ENCODE data around the gene ARMC2. TPM values are rescaled to one million over a fixed set of nuclear protein-coding genes. Genes with fewer than 3 reads are reported as not detected.

ARMC2 gene
- total RNA-seq, 2 experiments from 2014 or later, result 12.2 to 15.3 TPM

DNA sequence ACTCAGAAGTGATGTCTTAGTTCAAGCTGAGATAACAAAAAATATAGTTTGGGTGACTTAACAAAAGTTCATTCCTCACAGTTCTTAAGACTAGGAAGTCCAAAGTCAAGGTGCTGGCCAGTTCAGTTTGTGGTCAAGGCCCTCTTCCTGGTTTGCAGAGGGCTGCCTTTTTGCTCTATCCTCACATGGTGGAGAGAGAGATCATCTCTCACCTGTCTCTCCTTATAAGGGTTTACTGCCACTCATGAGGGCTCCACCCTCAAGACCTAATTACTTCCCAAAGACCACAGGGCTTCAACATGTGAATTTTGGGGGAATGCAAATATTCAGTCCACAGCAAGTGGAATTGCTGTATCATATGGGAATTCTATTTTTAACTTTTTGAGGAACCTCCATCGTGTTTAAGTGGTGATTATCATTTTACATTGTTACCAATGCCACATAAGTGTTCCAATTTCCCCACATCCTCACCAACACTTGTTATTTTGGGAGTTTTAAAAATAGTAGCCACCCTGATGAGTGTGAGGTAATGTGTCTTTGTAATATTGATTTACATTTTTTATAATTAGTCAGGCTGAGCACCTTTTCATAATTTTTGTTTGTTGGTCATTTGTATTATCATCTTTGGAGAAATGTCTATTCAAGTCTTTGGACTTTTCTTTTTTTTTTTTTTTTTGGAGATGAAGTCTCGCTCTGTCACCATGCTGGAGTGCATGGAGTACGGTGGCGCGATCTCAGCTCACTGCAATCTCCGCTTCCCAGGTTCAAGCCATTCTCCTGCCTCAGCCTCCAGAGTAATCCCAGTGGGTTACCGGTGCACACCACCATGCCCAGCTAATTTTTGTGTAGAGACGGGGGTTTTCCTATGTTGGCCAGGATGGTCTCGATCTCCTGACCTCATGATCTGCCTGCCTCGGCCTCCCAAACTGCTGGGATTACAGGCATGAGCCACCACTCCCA, 134.2 kb downstream of the ARMC2 start:
- POLR2A ChIA-PET, result no interaction called here
- no peak for DNase-seq
- peaks cover 3% of the 10 kb centered on the region for H3K9me3 Mint-ChIP-seq
- no peak for ATAC-seq (ENCODE audit: low read depth)
- H3K4me1 Mint-ChIP-seq, result peaks cover 4% of the 10 kb centered on the region
- no peak overlapping the region for H3K27ac Mint-ChIP-seq
- H3K36me3 Mint-ChIP-seq, result peaks cover 33% of the 10 kb centered on the region
- H3K4me3 Mint-ChIP-seq, result no peak overlapping the region
- H3K27me3 Mint-ChIP-seq, result no peaks in the 10 kb centered on the region

DNA sequence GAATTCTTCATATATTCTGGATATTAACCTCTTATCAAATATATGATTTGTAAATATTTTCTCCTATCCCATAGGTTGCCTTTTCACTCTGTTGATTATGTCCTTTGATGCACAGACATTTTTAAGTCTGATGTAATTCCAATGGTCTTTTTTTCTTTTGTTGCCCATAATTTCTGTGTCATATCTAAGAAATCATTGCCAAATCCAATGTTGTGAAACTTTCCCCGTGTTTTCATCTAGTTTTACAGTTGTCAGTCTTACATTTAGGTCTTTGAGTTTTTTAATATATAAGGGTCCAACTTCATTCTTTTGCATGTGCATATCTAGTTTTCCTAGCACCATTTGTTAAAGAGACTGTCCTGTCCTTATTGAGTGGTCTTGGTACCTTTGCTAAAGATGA, 134.9 kb downstream of the ARMC2 start:
- H3K4me3 Mint-ChIP-seq, result no peak overlapping the region
- H3K36me3 Mint-ChIP-seq, result peaks cover 38% of the 10 kb centered on the region
- no peak overlapping the region for H3K27ac Mint-ChIP-seq
- POLR2A ChIA-PET, result no interaction called here
- no peaks in the 10 kb centered on the region for H3K27me3 Mint-ChIP-seq
- DNase-seq (no peak), ATAC-seq (ENCODE audit: low read depth) (no peak)
- peaks cover 3% of the 10 kb centered on the region for H3K9me3 Mint-ChIP-seq
- H3K4me1 Mint-ChIP-seq, result peaks cover 4% of the 10 kb centered on the region

GRCh38 chr6:108985301-108985700, 137.1 kb downstream of the ARMC2 start:
- Mint-ChIP-seq H3K27me3 (no peaks in the 10 kb centered on the region), H3K4me3 (no peak overlapping the region), H3K36me3 (peaks cover 44% of the 10 kb centered on the region), H3K27ac (no peak overlapping the region), H3K9me3 (no peaks in the 10 kb centered on the region), H3K4me1 (peaks cover 2% of the 10 kb centered on the region)
- DNase-seq (no peak), ATAC-seq (ENCODE audit: low read depth) (no peak)
- POLR2A ChIA-PET, result no interaction called here

DNA sequence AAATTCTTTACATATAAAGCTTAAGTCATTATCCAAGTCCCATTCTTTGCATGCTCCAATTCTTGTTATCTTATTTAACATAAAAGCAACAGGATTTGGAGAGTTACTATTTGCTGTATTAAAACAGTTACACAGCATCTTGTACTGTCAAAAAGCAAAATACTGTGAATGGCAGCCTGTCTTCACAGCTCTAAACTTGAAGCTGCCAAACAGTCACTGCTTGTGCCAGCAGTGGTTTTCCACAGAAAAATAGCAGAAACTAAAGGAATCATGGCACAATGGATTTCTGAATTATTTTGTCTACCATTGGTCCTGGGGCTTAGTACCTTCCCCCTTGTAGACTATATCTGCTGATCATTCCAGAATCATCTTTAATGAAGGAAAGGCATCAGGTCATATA, 138.9 kb downstream of the ARMC2 start:
- ATAC-seq (ENCODE audit: low read depth), result no peak
- Mint-ChIP-seq H3K4me1 (peaks cover 2% of the 10 kb centered on the region), H3K4me3 (no peak overlapping the region), H3K9me3 (no peaks in the 10 kb centered on the region), H3K27ac (no peak overlapping the region), H3K36me3 (peaks cover 55% of the 10 kb centered on the region), H3K27me3 (no peaks in the 10 kb centered on the region)
- POLR2A ChIA-PET, result interaction anchor here (0.6 kb wide), 1 partner anchor 54 kb away, joined by 5 read pairs; no protein-coding TSS in a partner anchor
- DNase-seq, result no peak

GRCh38 chr6:108988296-108988695, 140.1 kb downstream of the ARMC2 start:
- Mint-ChIP-seq H3K4me3 (no peak overlapping the region), H3K4me1 (peaks cover 2% of the 10 kb centered on the region), H3K27me3 (no peaks in the 10 kb centered on the region), H3K36me3 (peaks cover 55% of the 10 kb centered on the region), H3K9me3 (no peaks in the 10 kb centered on the region), H3K27ac (no peak overlapping the region)
- no peak for DNase-seq
- no peak for ATAC-seq (ENCODE audit: low read depth)
- POLR2A ChIA-PET, result no interaction called here

- no peaks in the 10 kb centered on the region for H3K27me3 Mint-ChIP-seq
Measured at GRCh38 chr6:108988765-108989164, 140.5 kb downstream of the ARMC2 start.

DNA sequence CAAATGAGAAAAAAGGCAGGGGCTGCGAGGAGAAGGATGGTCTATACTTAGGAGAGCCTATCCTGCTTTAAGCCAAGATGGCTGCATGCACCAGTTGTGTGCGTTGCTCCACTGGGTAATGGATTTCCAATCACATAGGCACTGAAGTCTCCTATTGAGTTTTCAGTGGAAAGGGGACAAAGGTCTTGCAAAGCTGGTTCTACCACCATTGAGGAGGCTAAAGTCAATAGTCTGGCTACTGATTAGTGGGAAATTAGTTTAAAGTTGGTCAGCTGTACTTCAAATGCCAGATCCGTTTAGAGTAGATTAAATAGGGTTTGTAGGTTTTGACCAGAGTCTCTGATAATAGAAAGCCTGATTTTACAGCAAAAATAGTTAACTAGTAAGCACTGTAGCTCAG, 141.5 kb downstream of the ARMC2 start:
- ATAC-seq (ENCODE audit: low read depth), result no peak
- DNase-seq, result no peak
- Mint-ChIP-seq H3K4me1 (peaks cover 2% of the 10 kb centered on the region), H3K9me3 (no peaks in the 10 kb centered on the region), H3K27ac (no peak overlapping the region), H3K27me3 (no peaks in the 10 kb centered on the region), H3K36me3 (peaks cover 47% of the 10 kb centered on the region), H3K4me3 (no peak overlapping the region)
- POLR2A ChIA-PET, result no interaction called here

More at GRCh38 chr6:108988765-108989164, 140.5 kb downstream of the ARMC2 start:
- Mint-ChIP-seq H3K27ac (no peak overlapping the region), H3K36me3 (peaks cover 52% of the 10 kb centered on the region), H3K4me1 (peaks cover 2% of the 10 kb centered on the region), H3K9me3 (no peaks in the 10 kb centered on the region), H3K4me3 (no peak overlapping the region)
- POLR2A ChIA-PET, result no interaction called here
- ATAC-seq (ENCODE audit: low read depth) (no peak), DNase-seq (no peak)

DNA sequence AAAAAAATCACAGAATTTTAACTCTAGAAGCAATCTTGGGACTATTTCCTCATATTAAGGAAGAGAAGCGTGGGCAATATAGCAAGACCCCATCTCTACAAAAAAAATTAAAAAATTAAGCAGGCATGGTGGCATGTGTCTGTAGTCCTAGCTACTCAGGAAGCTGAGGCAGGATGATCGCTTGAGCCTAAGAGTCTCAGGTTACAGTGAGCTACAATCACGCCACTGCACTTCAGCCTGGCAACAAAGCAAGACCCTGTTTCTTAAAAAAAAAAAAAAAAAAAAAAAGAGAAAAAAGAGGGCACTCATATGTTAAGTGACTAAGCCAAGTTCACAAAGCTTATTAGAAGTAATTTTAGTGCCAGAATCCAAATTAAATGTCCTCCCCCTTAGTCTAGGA, 145.7 kb downstream of the ARMC2 start:
- no peak for DNase-seq
- Mint-ChIP-seq H3K9me3 (no peaks in the 10 kb centered on the region), H3K36me3 (peaks cover 44% of the 10 kb centered on the region), H3K4me3 (no peak overlapping the region), H3K27ac (no peak overlapping the region), H3K27me3 (no peaks in the 10 kb centered on the region), H3K4me1 (no peaks in the 10 kb centered on the region)
- POLR2A ChIA-PET, result interaction anchor here (0.9 kb wide), 1 partner anchor 16 kb away, joined by 3 read pairs; no protein-coding TSS in a partner anchor
- no peak for ATAC-seq (ENCODE audit: low read depth)

DNA sequence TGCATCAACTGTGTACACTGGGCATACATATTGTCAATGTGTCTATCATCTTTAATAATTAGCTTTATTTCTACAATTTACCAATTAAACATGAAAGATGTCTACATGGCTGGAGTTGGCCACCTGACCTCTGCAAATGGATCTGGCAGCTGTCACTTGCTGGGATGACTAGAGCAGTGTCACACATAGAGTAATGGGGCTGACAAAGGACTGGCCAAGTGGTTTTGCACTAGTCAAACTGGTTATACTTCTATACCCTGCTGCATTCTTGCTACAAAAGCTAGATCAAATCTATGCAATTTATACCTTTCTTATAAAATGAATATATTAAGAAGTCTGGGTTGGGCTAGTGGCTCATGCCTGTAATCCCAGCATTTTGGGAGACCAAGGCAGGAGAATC, 147.1 kb downstream of the ARMC2 start:
- H3K27me3 Mint-ChIP-seq, result no peaks in the 10 kb centered on the region
- no peak for DNase-seq
- peaks cover 46% of the 10 kb centered on the region for H3K36me3 Mint-ChIP-seq
- no peak overlapping the region for H3K4me3 Mint-ChIP-seq
- POLR2A ChIA-PET, result interaction anchor here (1.5 kb wide), 1 partner anchor 15 kb away, joined by 3 read pairs; no protein-coding TSS in a partner anchor
- no peak overlapping the region for H3K27ac Mint-ChIP-seq
- no peaks in the 10 kb centered on the region for H3K4me1 Mint-ChIP-seq
- ATAC-seq (ENCODE audit: low read depth), result no peak
- H3K9me3 Mint-ChIP-seq, result no peaks in the 10 kb centered on the region

DNA sequence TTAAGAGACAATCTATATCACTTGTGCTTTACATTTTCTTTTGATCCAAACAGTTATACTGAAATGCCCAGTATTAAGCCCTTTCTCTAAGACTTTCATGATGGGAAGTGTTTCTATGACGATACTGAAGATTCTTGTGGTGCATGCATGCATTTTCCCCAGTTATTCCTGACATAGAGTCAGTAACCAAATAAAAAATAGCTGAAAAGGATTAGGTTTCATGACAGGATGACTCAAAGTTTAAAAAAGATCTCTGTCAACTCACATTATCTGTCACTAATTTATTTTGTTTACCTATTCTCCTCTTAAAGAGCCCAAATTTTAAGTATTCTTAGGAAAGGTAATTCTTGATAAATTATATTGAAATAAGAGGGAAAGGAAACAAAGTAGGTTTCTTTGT, 148.0 kb downstream of the ARMC2 start:
- no peak for DNase-seq
- Mint-ChIP-seq H3K4me3 (no peak overlapping the region), H3K4me1 (no peaks in the 10 kb centered on the region), H3K27ac (no peak overlapping the region), H3K27me3 (no peaks in the 10 kb centered on the region), H3K9me3 (no peaks in the 10 kb centered on the region), H3K36me3 (peaks cover 39% of the 10 kb centered on the region)
- ATAC-seq (ENCODE audit: low read depth), result no peak
- POLR2A ChIA-PET, result interaction anchor here (1.5 kb wide), 1 partner anchor 14 kb away, joined by 3 read pairs; no protein-coding TSS in a partner anchor

GRCh38 chr6:108998485-108998884, 150.3 kb downstream of the ARMC2 start:
- DNase-seq, result no peak
- peaks cover under 1% of the 10 kb centered on the region for H3K4me1 Mint-ChIP-seq
- no peak overlapping the region for H3K27ac Mint-ChIP-seq
- H3K36me3 Mint-ChIP-seq, result peaks cover 26% of the 10 kb centered on the region
- no peaks in the 10 kb centered on the region for H3K9me3 Mint-ChIP-seq
- POLR2A ChIA-PET, result no interaction called here
- no peaks in the 10 kb centered on the region for H3K27me3 Mint-ChIP-seq
- no peak for ATAC-seq (ENCODE audit: low read depth)
- no peak overlapping the region for H3K4me3 Mint-ChIP-seq

DNA sequence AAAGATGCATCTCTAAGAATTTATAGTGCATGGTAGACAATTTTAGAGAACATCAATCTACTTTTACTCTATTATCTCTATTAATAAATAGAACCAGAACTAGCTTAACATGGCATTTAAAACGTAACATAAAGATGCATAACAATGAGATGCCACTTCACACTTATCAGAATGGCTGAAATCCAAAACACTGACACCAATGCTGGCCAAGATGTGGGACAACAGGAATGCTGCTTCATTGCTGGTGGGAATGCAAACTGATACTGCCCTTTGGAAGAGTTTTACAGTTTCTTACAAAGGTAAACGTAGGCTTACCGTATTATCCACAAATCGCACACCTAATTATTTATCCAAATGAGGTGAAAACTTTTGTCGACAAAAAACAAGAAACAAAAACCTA, 151.2 kb downstream of the ARMC2 start:
- no peaks in the 10 kb centered on the region for H3K9me3 Mint-ChIP-seq
- DNase-seq (no peak), ATAC-seq (ENCODE audit: low read depth) (no peak)
- no peak overlapping the region for H3K27ac Mint-ChIP-seq
- H3K36me3 Mint-ChIP-seq, result peaks cover 25% of the 10 kb centered on the region
- peaks cover 6% of the 10 kb centered on the region for H3K4me1 Mint-ChIP-seq
- no peaks in the 10 kb centered on the region for H3K27me3 Mint-ChIP-seq
- no peak overlapping the region for H3K4me3 Mint-ChIP-seq
- POLR2A ChIA-PET, result no interaction called here

- Mint-ChIP-seq H3K4me3 (no peak overlapping the region), H3K27ac (no peak overlapping the region), H3K36me3 (peaks cover 26% of the 10 kb centered on the region), H3K9me3 (no peaks in the 10 kb centered on the region), H3K4me1 (peaks cover 14% of the 10 kb centered on the region), H3K27me3 (no peaks in the 10 kb centered on the region)
- POLR2A ChIA-PET, result no interaction called here
- DNase-seq (no peak), ATAC-seq (ENCODE audit: low read depth) (no peak)
Measured at GRCh38 chr6:109000289-109000688, 152.1 kb downstream of the ARMC2 start.

DNA sequence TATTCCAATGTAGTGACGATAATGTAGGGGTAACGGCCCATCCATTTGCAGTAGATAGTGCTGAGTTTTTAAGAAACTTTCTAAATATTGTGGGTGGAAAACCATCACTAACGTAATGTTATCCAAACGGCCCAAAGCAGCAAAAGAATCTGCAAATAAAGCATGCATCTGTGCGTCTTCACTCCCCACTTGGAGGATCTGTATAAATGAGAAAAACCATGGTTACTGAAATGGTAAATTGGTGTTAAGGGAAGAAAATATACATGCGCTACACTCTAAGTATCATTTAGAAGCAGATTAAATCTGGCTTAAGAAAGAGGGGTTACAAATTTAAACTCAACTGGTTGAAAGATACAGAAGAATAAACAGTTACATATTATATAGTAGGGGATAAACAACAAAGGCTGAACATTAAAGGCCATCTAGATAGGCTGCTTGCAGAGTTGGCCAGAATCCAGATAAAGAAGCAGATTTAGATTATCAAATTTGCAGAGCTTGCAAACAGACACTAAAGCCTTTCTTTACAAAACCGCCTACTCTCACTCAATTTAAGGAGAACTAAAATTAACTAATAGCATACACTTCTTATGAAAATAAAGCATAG, 153.2 kb downstream of the ARMC2 start:
- Mint-ChIP-seq H3K4me3 (no peak overlapping the region), H3K27ac (no peak overlapping the region), H3K36me3 (peaks cover 25% of the 10 kb centered on the region), H3K4me1 (peaks cover 20% of the 10 kb centered on the region), H3K27me3 (no peaks in the 10 kb centered on the region), H3K9me3 (no peaks in the 10 kb centered on the region)
- ATAC-seq (ENCODE audit: low read depth) (no peak), DNase-seq (no peak)
- POLR2A ChIA-PET, result no interaction called here

Measured in activated naive CD8-positive, alpha-beta T cell treated with anti-CD3 and anti-CD28 coated beads, Interleukin-2, amount 10 ng/mL, durations not matched to agents 7 days and 5 days (primary cell).